Pulmonary artery endothelial cell (primary cell): ENCODE results near the gene DDX47. TPM values are rescaled to one million over a fixed set of nuclear protein-coding genes. Genes with fewer than 3 reads are reported as not detected.
"Not testable (repeated sequence)": the region's sequence is repeated elsewhere in the genome, so short reads cannot be mapped to it uniquely, and the experiment has no call there.

Source experiments
- DNase-seq: peaks from one replicate; pipeline ENCODE4 v3.0.0-alpha.2; 2011; ENCODE audit warnings: low read depth, low spot score
- total RNA-seq: library from RNA; depleted of rRNA; stranded (reverse); fragments of >200 nt; gene quantifications from 2 replicates; pipeline ENCODE4 v1.2.3, GENCODE V29; 2014

Gene DDX47
- total RNA-seq, 1 donor from 2014 or later, result 66.1 TPM

DNA sequence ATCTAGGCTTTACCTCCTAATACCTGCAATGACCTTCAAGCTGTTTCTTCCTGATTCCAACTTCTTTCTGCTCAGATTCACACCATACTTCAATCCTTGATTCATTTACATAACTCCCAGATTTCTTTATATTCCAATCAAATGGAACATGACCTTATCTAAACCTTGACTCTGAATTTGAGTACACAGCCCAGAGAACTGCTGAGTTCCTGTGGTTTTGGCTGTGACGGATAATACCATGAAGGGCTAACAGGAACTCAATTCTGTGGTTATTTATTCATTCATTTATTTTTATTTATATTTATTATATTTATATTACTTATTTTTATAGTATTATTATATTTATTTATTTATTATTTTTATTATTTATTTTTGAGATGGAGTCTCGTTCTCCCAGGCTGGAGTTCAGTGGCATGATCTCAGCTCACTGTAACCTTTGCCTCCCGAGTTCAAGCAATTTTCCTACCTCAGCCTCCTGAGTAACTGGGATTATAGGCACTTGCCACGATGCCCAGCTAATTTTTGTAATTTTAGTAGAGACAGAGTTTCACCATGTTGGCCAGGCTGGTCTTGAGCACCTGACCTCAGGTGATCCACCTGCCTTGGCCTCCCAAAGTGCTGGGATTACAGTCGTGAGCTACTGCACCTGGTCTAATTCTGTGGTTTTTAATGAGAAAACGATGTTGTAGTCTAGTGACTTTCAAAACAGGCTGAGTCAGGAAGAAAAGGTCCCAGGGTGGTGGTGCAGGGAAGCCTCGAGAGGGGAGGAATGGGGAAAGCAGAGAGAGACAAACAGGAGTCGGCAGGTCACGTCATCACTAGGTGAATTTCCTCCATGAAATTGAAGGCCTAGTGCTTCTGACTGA is 16.0 kb upstream of the DDX47 start:
- no peak for DNase-seq

DNA sequence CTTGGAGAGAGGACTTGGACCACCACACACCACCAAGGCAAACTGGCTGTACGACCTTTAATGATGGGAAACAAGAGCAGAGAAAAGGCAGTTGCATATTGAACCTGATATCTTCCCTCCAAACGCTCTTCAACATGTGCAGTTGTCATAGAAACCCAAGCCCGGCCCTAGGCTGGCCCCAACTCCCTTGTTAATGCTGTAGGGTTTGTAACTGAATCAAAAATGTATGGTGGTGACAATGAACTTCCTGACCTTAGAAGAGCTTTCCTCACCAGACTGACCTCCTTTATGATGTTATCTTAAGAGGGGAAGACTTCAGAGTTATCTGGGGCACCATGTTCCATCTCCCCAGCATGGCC is 15.4 kb upstream of the DDX47 start:
- no peak for DNase-seq

DNA sequence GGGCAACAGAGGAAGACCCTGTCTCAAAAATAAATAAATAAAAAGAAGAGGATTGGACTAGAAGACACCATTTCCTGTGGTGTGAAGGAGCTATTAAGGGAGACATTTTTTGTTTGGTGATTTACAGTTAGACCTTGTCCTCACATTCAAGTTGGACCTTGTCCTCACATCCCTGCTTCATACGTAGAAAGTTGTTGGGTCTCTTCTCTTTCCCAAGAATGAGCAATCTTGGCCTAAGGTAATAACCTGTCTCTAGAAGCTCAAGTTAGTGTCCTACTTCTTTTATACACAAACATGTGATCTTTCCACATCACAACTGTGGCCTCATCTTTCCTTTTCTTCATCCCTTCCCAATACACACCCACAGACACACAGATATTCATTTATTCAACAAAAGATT is 14.7 kb upstream of the DDX47 start:
- no peak for DNase-seq

DNA sequence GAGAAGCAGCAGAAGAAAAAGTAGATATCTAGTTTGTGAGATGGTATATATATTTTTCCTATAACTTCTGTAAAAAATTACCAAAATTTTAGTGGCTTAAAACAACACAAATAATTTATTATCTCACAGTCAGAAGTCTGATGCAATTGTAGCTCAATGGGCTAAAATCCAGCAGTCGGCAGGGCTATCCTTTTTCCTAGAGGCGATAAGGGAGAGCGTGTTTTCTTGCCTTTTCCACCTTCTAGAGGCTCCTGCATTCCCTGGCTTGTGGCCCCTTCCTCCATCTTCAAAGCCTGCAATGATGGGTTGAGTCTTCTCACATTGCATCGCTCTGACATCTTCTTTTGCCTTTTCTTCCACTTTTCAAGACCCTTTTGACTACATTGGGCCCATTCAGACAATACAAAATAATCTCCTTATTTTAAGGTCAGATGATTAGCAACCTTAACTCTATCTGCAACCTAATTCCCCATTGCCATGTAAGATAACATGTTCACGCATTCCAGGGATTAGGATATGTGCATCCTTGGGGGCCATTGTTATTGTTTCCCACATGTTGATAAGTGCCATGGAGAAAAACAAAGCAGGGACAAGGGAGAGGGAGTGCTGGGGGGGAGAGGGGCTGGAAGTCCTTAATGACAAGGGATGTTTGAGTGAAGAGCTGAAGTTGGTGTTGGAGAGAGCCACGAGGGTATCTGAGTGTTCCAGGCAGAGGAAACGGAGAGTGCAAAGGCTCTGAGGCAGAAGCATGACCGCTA is 13.8 kb upstream of the DDX47 start:
- no peak for DNase-seq

DNA sequence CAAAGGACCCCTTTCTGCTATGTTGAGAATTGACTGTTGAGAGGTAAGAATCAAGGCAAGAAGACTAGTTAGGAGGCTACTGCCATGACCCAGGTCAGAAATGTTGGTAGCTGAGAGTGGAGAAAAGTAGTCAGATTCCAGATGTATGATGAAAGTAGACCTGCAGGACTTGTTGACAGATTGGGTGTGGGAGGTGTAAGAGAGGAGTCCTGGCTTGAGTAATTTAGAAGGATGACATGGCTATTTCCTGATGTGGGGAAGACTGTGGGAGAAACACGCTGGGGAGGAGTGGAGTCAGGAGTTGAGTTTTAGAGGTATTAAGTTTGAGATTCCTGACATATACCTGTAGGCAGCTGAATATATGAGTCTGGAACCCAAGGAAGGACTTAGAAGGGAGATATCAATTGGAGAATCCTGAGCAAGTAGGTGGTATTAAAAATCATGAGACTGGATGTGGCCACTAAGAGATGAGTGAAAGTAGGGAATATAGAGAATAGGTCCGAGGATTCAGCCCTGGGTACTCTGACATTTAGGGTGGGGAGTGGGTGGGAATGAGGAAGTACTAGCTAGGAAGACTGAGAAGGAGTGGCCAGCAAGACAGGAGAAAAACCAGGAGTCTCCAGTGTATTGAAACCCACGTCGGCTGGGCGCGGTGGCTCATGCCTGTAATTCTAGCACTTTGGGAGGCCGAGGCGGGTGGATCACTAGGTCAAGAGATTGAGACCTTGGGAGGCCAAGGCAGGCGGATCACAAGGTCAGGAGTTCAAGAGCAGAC is 12.6 kb upstream of the DDX47 start:
- DNase-seq, result no peak

DNA sequence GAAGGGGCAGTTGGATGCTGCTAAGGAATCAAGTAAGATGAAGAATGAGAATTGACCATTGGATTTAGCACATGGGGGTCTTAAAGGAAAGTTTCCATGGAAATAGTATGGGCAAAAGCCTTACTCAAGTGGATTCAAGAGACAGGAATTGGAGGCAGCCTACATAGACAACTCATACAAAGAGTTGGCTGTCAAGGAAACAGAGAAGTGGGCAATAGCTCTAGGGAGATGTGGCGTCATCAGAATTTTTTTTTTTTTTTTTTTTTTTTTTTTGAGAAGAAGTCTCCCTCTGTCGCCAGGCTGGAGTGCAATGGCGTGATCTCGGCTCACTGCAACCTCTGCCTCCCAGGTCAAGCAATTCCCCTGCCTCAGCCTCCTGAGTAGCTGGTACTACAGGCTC is 11.5 kb upstream of the DDX47 start:
- not testable (repeated sequence) for DNase-seq

DNA sequence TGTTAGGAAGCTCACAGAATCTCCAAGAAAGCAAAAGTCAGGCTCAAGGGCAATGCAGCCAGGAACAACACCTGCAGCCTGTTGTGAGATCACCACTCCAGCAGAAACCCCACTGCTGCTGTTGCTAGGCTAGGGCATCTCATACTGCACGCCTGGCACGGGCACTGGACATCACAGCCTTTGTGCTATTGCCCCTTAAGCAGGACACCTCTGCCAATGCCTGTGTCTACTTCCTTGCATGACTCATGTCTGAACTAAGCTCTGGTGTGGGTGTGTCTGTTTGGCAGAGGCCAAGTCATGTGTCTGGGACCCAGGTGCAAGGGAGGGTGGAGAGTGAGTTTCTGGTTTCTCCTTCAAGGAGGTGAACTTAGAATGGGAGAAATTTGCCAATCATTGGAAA is 10.0 kb upstream of the DDX47 start:
- DNase-seq, result peak; percentile 72

DNA sequence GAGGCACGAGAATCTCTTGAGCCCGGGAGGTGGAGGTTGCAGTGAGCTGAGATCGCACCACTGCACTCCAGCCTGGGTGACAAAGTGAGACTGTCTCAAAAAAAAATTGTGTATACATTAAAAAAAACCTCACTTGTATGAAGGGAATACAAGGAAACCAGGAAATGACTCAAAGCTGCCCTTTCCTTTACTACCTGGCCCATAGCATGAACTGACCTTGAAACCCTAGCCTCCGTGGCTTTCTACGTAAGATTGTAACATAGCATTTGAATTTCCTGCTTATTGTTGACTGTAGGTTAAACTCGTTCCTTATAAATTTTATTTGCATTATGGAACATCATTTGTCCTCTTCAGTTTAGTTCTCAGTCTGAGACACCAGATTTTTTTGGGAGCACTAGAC is 9.1 kb upstream of the DDX47 start:
- DNase-seq, result no peak

DNA sequence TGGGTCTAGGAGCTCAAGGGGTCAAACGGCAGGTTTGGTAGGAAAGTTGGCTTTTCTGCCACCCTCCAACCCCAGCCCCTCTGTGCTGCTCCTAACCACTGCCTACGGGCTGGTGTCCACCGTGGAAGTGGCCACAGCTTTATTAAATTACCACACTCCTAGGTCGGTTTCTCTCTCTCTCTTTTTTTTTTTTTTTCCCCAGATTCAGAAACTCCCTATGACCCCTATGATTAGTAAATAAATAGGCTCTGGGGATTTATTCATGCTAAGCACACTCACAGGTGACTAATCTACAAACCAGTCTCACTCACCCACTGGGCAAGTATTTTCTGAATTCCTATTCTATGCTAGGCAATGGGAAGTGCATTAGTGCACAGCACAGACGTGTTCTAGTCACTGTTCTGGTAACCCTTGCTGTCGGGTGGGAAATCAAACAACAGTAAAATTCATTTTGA is 8.7 kb upstream of the DDX47 start:
- no peak for DNase-seq

DNA sequence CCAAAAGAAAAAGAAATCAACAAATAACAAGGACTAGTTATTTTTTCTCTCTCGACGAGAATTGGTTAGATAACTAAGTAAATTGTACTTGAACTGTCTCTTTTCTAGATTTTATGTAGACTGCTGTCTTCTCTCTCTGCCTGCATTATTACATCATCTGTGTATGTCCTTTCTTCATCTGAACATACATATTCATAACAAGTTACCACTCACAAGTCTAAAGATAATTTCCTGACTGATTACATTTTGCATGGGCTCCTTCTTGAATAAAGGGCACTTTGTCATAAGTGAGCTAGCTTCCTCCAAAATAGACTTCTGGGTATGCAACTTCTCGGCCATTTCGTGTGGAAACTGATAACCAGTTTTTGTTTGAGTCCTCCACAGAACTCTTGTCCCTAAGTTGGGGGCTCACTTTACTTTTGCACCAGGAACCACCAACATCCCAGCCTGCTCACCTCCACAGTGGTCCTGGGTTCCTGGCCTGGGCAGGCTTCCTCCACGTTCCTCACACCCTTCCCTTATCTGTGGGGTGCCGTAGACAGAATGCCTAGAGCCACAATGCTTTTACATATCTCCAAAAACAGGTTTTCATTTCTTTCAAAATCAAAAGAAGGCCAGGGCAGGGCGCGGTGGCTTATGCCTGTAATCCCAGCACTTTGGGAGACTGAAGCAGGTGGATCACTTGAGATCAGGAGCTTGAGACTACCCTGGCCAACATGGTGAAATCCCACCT is 6.2 kb upstream of the DDX47 start:
- no peak for DNase-seq

DNA sequence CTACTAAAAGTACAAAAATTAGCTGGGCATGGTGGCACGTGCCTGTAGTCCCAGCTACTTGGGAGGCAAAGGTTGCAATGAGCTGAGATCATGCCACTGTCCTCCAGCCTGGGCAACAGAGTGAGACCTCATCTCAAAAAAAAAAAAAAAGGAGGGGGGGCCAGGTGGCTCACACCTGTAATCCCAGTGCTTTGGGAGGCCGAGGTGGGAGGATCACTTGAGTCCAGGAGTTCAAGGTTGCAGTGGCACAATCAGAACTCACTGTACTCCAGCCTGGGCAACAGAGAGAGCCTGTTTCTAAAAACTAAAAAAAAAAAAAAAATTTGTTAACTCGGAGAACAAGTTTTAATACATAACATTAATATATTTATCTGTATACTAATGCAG is 5.6 kb upstream of the DDX47 start:
- not testable (repeated sequence) for DNase-seq

DNA sequence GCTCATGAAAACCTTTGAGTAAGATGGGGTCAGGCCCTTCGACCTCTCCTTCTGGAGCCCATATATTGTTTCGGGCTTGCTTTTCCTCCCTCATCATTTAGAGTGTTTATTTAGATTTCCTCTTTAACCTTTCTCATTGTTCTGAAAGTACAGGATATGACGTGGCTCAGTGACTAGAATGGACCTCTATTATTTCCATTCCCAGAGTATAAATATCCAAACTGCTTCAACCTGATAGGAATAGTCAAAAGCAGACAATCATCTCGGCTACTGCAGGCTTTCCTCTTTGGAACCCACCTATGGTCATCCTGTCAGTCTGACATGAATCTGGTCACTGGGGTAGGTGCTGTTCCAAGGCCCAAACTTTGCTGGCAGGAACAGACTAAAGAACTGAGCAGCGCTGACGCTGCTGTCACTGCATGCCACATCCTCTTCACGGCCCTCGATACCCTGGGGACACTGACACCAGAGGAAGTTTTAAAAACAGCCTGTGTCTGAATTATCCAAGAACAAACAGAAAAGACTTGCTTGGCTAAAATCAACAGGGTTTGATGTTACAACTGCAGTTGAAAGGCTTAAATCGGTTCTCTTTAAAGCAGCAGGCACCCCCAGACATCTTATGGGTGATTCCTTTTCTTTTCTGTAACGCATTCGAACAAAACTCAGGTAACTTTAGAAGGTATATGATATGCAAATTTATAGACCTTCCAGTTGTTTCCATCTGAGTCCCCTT is 5.0 kb upstream of the DDX47 start:
- peak; percentile 78 for DNase-seq

DNA sequence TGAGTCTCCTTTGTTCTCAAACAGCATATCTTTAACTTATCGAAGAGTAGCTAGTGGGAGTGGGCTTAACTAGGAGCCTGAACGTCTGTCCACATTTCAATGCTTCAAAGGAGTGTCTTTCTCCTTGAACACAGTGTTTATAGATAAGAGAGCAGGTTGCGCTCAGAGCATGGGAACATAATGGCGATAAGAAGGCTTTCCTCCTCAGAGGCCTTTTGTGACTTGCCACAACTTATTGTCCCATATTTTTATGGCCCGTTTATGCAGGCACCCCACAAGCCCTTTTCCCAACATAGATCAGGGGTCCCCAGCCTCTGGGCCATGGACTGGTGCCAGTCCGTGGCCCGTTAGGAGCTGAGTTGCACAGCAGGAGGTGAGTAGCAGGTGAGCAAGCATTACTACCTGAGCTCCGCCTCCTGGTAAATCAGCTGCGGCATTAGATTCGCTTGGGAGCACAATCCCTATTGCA is 2.6 kb upstream of the DDX47 start:
- DNase-seq, result no peak

DNA sequence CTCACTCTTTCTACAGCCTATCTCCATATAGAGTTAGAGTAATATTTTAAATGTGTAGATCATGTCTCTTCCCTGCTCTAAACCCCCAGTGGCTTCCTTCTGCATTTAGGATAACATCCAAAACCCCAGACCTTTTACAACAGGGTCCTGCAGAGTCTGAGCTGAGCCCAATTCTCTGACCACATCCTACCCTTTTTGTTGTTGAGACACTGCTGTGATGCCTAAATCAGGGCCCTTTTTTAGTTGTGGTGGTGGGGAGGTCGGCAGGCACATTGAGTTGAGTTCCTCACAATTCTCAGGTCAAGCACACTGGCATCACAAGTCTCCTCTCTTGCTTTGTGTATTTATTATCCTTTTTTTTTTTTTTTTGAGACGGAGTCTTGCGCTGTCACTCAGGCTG is 1.8 kb upstream of the DDX47 start:
- no peak for DNase-seq

DNA sequence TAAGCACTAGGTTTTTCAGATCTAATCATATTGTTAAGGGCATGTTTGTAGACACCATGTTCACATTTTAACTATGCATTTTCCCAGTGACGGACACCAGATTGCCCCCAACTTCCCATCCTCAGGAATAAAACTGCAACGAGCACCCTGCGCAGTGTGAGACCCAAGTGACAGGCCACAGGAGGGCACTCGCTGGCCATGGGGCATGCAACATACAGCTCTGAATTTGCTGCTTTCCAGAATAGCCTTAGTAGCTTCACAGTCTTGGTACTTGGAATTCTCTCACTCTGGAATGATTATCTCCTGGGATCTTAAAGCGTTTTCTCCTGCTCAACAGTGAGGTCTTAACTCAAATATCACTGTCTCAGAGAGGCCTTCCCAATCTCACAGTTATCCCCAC is 972 bp upstream of the DDX47 start:
- DNase-seq, result no peak

DNA sequence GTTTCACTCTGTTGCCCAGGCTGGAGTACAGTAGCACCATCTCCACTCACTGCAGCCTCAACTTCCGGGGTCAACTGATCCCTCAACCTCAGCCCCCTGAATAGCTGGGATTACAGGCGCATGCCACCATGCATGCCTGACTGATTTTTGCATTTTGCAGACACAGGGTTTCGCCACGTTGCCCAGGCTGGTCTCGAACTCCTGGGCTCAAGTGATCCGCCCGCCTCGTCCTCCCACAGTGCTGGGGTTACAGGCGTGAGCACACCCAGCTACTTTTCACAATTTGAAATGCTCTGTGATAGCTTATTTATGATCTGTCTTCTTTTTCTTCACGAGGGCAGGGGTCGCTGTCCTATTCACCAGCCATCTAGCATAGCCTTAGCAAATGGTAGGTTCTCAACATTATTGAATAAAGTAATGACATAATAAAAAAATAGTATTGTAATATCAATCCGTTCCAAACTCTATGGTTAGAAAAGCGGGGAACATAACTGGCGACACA is 477 bp upstream of the DDX47 start:
- DNase-seq, result no peak

DNA sequence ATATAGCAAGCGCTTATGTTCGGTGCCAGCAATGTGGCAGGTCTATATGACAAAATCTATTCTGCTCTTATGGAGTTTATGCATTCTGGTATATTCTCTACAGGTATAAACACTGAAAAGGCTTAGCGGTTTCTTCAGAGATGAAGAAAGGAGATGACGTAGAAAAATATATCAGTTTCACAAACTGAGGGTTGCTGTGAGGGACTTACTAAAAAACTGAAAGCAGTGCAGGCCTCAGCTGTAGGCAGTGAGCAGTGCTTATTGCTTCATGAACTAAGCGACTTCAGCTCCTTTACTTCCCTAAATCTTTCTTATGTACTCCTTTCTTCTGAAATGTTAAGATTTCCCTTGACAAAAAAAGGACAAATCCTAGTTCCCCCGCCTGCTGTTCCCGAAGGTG is 4.5 kb downstream of the DDX47 start:
- no peak for DNase-seq

DNA sequence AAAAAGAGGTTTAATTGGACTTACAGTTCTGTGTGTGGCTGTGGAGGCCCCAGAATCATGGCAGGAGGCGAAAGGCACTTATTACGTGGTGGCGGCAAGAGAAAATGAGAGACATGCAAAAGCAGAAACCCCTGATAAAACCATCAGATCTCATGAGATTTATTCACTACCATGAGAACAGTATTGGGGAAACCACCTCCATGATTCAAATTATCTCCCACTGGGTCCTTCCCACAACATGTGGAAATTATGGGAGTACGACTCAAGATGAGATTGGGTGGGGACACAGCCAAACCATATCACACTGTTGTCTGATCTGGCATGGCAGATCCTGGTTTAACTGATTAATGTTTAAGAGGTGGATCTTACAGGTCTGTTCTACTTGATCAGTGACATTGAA is 5.6 kb downstream of the DDX47 start:
- no peak for DNase-seq

DNA sequence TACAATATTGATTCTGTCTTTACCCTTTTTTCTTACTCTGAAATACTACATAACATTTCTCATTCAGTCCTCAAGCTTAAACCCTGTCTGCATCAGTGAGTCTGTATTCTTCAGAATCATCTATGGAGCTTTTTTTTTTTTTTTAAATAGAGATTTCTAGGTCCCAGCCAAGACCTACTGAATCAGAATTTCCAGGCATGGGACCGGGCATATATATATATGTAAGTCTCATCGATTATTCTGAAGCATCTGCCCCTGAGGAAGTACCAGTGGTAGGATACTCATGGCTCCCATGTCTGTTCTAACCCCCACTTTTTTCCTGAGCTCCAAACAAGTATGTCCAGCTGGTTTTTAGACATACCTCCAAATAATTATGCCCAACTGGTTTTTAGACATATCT is 6.1 kb downstream of the DDX47 start:
- DNase-seq, result no peak

DNA sequence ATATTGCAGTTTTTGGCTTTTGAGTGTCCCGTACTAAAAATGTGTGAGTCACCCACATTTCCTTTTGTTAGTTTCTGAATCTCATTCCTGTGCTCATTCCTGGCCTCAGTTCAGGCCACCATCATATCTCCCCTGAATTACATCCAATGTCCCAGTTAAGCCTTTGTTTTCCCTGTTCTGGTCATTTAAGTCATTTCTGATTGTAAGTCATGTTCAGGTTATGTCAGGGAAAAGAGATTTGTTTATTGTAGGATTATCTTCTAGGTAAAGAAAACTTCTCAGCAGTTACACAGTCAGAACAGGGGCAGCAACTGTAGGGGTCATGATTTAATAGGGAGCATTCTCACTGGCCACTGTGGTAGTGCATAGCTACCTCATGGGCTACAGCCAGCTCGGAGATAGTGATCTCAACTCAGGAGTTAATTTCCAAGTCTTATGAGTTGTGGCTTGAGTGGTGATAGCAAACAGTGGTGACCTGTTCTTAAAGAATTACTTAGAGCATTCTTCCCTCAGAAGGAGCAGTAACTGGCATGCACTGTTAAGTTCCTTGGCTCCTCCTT is 6.7 kb downstream of the DDX47 start:
- DNase-seq, result peak; percentile 49
